Suprapubic skin (tissue), 4 donors: ENCODE data around the gene RNASE4. TPM values are rescaled to one million over a fixed set of nuclear protein-coding genes. Genes with fewer than 3 reads are reported as not detected.
"Not testable (repeated sequence)": the region's sequence is repeated elsewhere in the genome, so short reads cannot be mapped to it uniquely, and the experiment has no call there.

Source experiments
- DNase-seq, 2 donors: peaks; one replicate each; pipeline ENCODE4 v3.0.0-alpha.2; 2019; ENCODE audit warnings: low spot score in 2 of 2
- H3K27ac ChIP-seq: fragments of 200-600 bp; sonication (generic); one replicate; pipeline ENCODE4 v1.5.1; 2019
- H3K27me3 ChIP-seq: fragments of 200-600 bp; sonication (generic); one replicate; pipeline ENCODE4 v1.5.1; 2019
- H3K36me3 ChIP-seq: fragments of 200-600 bp; sonication (generic); one replicate; pipeline ENCODE4 v1.5.1; 2019
- H3K4me1 ChIP-seq: fragments of 200-600 bp; sonication (generic); one replicate; pipeline ENCODE4 v1.5.1; 2019
- H3K4me3 ChIP-seq: fragments of 200-600 bp; sonication (generic); one replicate; pipeline ENCODE4 v1.5.1; 2019; ENCODE audit warnings: mild to moderate bottlenecking
- H3K9me3 ChIP-seq: fragments of 200-600 bp; sonication (generic); one replicate; pipeline ENCODE4 v1.5.1; 2019
- EP300 ChIP-seq: sonication (generic); formaldehyde crosslinking; IDR thresholded peaks from one replicate; pipeline ENCODE4 v1.6.1; 2017; ENCODE audit warnings: antibody characterized with exemption
- POLR2A ChIP-seq, 2 donors: fragments of 450-650 bp; IDR thresholded peaks; one replicate each; pipeline ENCODE4 v1.6.1; 2017; ENCODE audit warnings: antibody characterized with exemption in 2 of 2, mild to moderate bottlenecking in 2 of 2, moderate library complexity in 2 of 2
- POLR2AphosphoS5 ChIP-seq, 3 donors: sonication (generic); formaldehyde crosslinking; IDR thresholded peaks; one replicate each; pipeline ENCODE4 v1.6.1; 2017; ENCODE audit warnings: antibody characterized with exemption in 3 of 3
- WGBS: methylation state at CpG from one replicate; pipeline ENCODE4 v1.1.5; 2018; 5-methylcytosine and 5-hydroxymethylcytosine counted together
- total RNA-seq, 4 donors: library from RNA; depleted of rRNA; stranded (reverse); fragments of >200 nt; gene quantifications; one replicate each; pipeline ENCODE4 v1.1.0, GENCODE V29; 2016
- TF ChIP-seq, protein P1 (sequence below), 2 donors: fragments of 200-600 bp in 1 of 2; fragments of 450-650 bp in 1 of 2; sonication (generic) in 1 of 2; IDR thresholded peaks; one replicate each; pipeline ENCODE4 v1.5.1; 2016 to 2019; ENCODE audit warnings: antibody characterized with exemption in 2 of 2, mild to moderate bottlenecking in 1 of 2, moderate library complexity in 1 of 2

Gene RNASE4
- total RNA-seq, 4 donors from 2014 or later = 43.9 to 84.2 (median 66.2) TPM

DNA sequence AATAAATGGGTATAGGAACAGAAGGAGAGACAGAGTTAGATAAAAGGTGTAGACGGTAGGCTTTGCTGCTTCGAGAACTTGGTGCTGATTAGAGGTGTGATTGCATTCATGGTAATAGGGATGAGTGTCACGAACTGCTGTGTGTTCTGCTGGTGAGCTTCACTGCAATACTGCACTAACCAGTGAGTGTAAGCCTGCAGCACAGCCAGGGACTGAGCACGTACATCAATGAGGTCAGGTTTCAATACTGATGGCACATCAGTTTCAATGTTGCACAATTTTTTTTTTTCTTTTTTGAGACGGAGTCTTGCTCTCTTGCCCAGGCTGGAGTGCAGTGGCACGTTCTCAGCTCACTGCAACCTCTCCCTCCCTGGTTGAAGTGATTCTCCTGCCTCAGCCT, 36.4 kb downstream of the RNASE4 start:
- no peak for DNase-seq
- 71% methylated on average over 6 of the region's 6 CpGs for WGBS

DNA sequence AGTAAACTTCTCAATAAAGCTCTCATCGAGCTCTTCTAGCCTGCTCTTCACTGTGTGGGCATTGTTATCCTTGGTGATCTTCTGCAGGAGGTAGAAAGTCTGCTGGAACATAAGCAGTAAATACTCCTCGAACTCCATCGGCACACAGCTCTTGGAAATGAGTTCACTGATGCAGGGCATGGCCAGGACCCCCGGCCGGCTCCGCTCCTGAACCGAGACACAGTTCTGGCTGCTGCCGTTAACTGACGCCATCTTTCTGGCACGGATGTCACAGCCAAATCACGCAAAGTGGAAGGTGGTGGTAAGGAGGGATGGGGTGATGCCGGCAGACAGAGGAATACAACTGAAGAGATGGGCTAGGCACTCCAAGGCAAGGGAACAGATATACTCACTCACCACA, 37.7 kb downstream of the RNASE4 start:
- TF ChIP-seq, protein P1, sequence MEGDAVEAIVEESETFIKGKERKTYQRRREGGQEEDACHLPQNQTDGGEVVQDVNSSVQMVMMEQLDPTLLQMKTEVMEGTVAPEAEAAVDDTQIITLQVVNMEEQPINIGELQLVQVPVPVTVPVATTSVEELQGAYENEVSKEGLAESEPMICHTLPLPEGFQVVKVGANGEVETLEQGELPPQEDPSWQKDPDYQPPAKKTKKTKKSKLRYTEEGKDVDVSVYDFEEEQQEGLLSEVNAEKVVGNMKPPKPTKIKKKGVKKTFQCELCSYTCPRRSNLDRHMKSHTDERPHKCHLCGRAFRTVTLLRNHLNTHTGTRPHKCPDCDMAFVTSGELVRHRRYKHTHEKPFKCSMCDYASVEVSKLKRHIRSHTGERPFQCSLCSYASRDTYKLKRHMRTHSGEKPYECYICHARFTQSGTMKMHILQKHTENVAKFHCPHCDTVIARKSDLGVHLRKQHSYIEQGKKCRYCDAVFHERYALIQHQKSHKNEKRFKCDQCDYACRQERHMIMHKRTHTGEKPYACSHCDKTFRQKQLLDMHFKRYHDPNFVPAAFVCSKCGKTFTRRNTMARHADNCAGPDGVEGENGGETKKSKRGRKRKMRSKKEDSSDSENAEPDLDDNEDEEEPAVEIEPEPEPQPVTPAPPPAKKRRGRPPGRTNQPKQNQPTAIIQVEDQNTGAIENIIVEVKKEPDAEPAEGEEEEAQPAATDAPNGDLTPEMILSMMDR (IDR thresholded peaks at IDR 0.05) = no peak
- no peak for TF ChIP-seq POLR2A (IDR thresholded peaks at IDR 0.05)
- Histone ChIP-seq H3K4me3 (no peak overlapping the region), H3K27ac (no peak overlapping the region), H3K9me3 (no peaks in the 10 kb centered on the region), H3K4me1 (peaks cover 9% of the 10 kb centered on the region), H3K27me3 (peaks cover 10% of the 10 kb centered on the region), H3K36me3 (no peaks in the 10 kb centered on the region)
- DNase-seq = no peak
- WGBS = 90% methylated on average over 12 of the region's 12 CpGs

More for the DNA sequence above, 36.4 kb downstream of the RNASE4 start:
- Histone ChIP-seq H3K27ac (no peak overlapping the region), H3K4me3 (no peak overlapping the region), H3K9me3 (no peaks in the 10 kb centered on the region), H3K27me3 (peaks cover 9% of the 10 kb centered on the region), H3K36me3 (no peaks in the 10 kb centered on the region), H3K4me1 (peaks cover 9% of the 10 kb centered on the region)
- TF ChIP-seq POLR2AphosphoS5 (IDR thresholded peaks at IDR 0.05) (no peak), EP300 (no peak), POLR2A (IDR thresholded peaks at IDR 0.05) (no peak)
- TF ChIP-seq, protein P1 (IDR thresholded peaks at IDR 0.05) = no peak

DNA sequence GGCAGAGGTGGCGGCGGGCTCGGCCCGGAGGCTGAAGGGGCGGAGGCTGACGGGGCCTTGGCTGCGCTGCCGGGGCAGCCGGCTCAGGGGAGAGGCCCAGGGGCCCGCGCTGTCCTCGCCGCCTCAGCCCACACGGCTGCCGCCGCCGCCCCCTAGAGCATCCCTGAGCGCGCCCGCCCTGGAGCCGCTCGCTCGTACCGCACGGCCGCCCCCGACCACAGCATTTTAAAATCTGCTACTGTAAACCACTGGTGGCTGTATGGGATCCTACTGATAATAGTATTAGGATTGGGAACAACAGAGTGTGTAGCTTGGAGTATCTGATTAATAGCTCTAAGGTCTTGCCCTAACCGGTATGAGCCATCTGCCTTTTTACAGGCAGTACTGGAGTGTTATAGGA, 39.1 kb downstream of the RNASE4 start:
- Histone ChIP-seq H3K4me1 (peaks cover 9% of the 10 kb centered on the region), H3K9me3 (no peaks in the 10 kb centered on the region), H3K36me3 (no peaks in the 10 kb centered on the region), H3K27ac (no peak overlapping the region), H3K27me3 (peaks cover 10% of the 10 kb centered on the region), H3K4me3 (no peak overlapping the region)
- TF ChIP-seq EP300 (no peak), POLR2AphosphoS5 (IDR thresholded peaks at IDR 0.05) (no peak), POLR2A (IDR thresholded peaks at IDR 0.05) (no peak)
- TF ChIP-seq, protein P1 (IDR thresholded peaks at IDR 0.05) = no peak
- no peak for DNase-seq
- 57% methylated on average over 19 of the region's 28 CpGs for WGBS

DNA sequence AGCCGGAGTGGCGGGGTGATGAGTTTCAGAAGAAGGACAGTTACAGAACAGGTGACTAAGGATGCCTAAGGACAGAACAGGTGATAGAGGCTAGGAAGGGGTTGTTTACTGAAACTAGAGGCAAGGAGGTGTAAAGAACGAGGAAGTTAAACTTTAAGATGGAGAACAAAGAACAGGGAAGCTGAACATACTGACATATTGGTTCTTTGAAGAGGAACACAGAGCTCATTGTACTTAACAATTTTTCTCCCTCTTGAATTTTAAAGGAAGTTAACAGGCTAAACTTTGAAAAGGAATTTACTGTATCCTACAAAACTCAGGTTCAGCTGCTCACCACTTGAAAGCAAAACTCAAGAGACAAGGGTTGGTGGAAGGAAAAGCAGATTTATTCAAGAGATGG, 41.8 kb downstream of the RNASE4 start:
- DNase-seq, H3K4me3 ChIP-seq, H3K9me3 ChIP-seq, H3K36me3 ChIP-seq, H3K4me1 ChIP-seq, H3K27me3 ChIP-seq: not testable (repeated sequence)
- whole genome bisulfite sequencing = 81% methylated on average over 3 of the region's 3 CpGs
- H3K27ac ChIP-seq = peak overlapping the region; percentile 16

DNA sequence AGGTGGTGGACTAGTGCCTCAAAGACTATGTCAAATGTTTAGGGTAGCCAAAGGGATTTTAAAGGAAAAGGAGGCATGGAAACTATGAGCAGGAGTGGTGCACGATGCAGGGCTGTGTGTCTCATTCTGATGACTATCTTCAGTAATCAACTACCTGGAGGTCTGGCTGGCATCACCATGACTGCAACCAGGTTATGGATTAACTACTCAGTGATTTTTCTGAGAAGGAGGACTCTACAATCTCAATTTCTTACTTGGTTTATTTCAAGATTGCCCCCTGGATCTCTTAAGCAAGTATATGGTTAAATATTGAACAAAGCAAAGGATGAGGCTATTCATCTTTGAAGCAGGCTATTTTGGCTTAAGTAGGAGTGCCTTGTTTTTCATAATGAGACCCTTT, 42.2 kb downstream of the RNASE4 start:
- no peak for TF ChIP-seq EP300
- TF ChIP-seq, protein P1 (IDR thresholded peaks at IDR 0.05) = no peak
- no peak for TF ChIP-seq POLR2AphosphoS5 (IDR thresholded peaks at IDR 0.05)
- TF ChIP-seq POLR2A (IDR thresholded peaks at IDR 0.05) = no peak
- Histone ChIP-seq H3K9me3 (no peaks in the 10 kb centered on the region), H3K4me1 (no peaks in the 10 kb centered on the region), H3K4me3 (no peak overlapping the region), H3K36me3 (no peaks in the 10 kb centered on the region), H3K27me3 (peaks cover 10% of the 10 kb centered on the region), H3K27ac (peak overlapping the region; percentile 16)
- DNase-seq = no peak
- 68% methylated on average over 1 of the region's 1 CpG for WGBS

DNA sequence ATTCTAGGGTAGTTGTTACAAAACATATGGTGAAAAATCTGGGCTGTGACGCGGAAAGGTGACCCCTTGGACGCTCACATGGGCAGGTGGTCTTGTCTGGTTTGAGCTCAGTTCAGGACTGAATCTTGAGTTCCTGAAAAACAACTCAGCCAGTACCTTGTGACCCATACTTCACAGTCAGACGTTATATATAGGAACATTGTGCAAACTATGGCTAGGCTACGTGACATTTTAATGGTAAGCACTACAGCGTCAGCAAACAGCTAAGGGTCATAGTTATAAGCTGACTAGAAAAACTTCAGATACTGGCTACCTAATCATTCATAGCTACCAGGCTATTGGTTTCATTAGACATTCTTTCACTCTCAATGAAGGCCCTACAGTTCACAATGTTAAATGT, 46.5 kb downstream of the RNASE4 start:
- Histone ChIP-seq H3K4me3 (no peak overlapping the region), H3K4me1 (no peaks in the 10 kb centered on the region), H3K27ac (no peak overlapping the region), H3K9me3 (no peaks in the 10 kb centered on the region), H3K27me3 (no peaks in the 10 kb centered on the region), H3K36me3 (no peaks in the 10 kb centered on the region)
- TF ChIP-seq, protein P1 (IDR thresholded peaks at IDR 0.05) = no peak
- TF ChIP-seq EP300 (no peak), POLR2AphosphoS5 (IDR thresholded peaks at IDR 0.05) (no peak), POLR2A (IDR thresholded peaks at IDR 0.05) (no peak)
- 76% methylated on average over 6 of the region's 6 CpGs for WGBS
- no peak for DNase-seq
